Measurements from ENCODE around the gene SPRED3. TPM values are rescaled to one million over a fixed set of nuclear protein-coding genes. Genes with fewer than 3 reads are reported as not detected.

SPRED3 gene
- total and polyA plus RNA-seq, 2 experiments from 2014 or later = 2.3 to 4.0 TPM

DNA sequence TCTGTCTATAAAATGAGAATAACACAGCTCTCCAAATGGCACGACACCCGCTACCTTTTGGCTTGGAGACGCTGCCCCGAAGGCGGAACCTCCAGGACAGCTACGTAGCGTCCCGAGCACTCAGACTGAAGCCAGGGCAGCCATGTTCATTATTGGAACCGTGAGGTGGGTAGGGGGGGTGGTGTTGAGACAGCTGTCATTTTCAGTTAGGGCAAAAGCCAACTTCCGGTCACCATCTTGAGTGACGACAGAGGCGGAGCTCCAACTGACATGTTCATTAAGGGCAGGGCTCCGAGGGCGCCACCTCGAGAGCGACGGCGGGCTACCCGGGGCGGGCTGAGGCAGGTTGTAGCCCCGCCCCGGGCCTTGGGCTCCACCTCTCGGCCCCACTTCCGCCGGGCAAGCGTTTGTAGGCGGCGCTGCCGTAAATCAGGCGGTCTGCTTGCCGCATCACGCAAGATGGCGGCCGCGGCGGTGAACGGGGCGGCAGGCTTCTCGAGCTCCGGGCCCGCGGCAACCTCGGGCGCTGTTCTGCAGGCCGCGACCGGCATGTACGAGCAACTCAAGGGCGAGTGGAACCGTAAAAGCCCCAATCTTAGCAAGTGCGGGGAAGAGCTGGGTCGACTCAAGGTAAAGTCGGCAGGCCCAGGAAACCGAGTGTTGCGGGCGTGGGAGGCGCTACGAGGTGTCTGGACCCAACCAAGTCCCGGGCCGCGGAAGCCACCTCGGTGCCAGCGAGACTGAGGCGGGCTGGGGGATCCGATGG, 14.0 kb upstream of the SPRED3 start, which contains the start of gene PSMD8:
Gene PSMD8 (plus strand): TSS at position 240 of the 766 bp plus-strand sequence. CDS start 31 bp downstream, at position 271.
- Histone ChIP-seq H3K27me3 (no peaks in the 10 kb centered on the region), H3K4me2 (peak within 1 kb of the TSS; percentile 94), H2AFZ (peak within 1 kb of the TSS; percentile 67), H3K9me2 (replicated peaks; ENCODE audit: insufficient read depth) (no peaks in the 10 kb centered on the region), H4K20me1 (ENCODE audit: insufficient read depth, poor library complexity, severe bottlenecking) (peaks cover 28% of the 10 kb centered on the region), H3K36me3 (replicated peaks; ENCODE audit: insufficient read depth, low read depth) (no peaks in the 10 kb centered on the region), H3K9me3 (ENCODE audit: low read depth) (no peaks in the 10 kb centered on the region), H3K4me1 (ENCODE audit: insufficient read depth) (peaks cover 10% of the 10 kb centered on the region), H3K4me3 (peak within 1 kb of the TSS; percentile 65), H3K79me2 (peaks cover 44% of the 10 kb centered on the region), H3K27ac (peak within 1 kb of the TSS; percentile 94)
- WGBS (ENCODE audit: low lambda C conversion rate, missing lambda C conversion rate) = 1% methylated on average over 62 of the region's 65 CpGs
- TF ChIP-seq, protein P1, sequence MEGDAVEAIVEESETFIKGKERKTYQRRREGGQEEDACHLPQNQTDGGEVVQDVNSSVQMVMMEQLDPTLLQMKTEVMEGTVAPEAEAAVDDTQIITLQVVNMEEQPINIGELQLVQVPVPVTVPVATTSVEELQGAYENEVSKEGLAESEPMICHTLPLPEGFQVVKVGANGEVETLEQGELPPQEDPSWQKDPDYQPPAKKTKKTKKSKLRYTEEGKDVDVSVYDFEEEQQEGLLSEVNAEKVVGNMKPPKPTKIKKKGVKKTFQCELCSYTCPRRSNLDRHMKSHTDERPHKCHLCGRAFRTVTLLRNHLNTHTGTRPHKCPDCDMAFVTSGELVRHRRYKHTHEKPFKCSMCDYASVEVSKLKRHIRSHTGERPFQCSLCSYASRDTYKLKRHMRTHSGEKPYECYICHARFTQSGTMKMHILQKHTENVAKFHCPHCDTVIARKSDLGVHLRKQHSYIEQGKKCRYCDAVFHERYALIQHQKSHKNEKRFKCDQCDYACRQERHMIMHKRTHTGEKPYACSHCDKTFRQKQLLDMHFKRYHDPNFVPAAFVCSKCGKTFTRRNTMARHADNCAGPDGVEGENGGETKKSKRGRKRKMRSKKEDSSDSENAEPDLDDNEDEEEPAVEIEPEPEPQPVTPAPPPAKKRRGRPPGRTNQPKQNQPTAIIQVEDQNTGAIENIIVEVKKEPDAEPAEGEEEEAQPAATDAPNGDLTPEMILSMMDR (IDR thresholded peaks at IDR 0.05; ENCODE audit: poor library complexity) = no peak
- TF ChIP-seq EZH2phosphoT487 (IDR thresholded peaks at IDR 0.05; ENCODE audit: low read depth, severe bottlenecking, unreplicated experiment) (no peak), EZH2 (IDR thresholded peaks at IDR 0.05; ENCODE audit: borderline replicate concordance) (no peak)
- DNase-seq (ENCODE audit: low spot score) = peak; percentile 100

- TF ChIP-seq EZH2 (IDR thresholded peaks at IDR 0.05; ENCODE audit: borderline replicate concordance) (no peak), EZH2phosphoT487 (IDR thresholded peaks at IDR 0.05; ENCODE audit: low read depth, severe bottlenecking, unreplicated experiment) (no peak)
- TF ChIP-seq, protein P1 (IDR thresholded peaks at IDR 0.05; ENCODE audit: poor library complexity) = no peak
- Histone ChIP-seq H3K79me2 (peaks cover 44% of the 10 kb centered on the region), H3K27ac (peak overlapping the region; percentile 94), H2AFZ (peak overlapping the region; percentile 39), H3K9me3 (ENCODE audit: low read depth) (no peaks in the 10 kb centered on the region), H4K20me1 (ENCODE audit: insufficient read depth, poor library complexity, severe bottlenecking) (peaks cover 28% of the 10 kb centered on the region), H3K4me3 (peak overlapping the region; percentile 65), H3K9me2 (replicated peaks; ENCODE audit: insufficient read depth) (no peaks in the 10 kb centered on the region), H3K27me3 (no peaks in the 10 kb centered on the region), H3K36me3 (replicated peaks; ENCODE audit: insufficient read depth, low read depth) (no peaks in the 10 kb centered on the region), H3K4me1 (ENCODE audit: insufficient read depth) (peaks cover 10% of the 10 kb centered on the region), H3K4me2 (peak overlapping the region; percentile 94)
- no peak for DNase-seq (ENCODE audit: low spot score)
- WGBS (ENCODE audit: low lambda C conversion rate, missing lambda C conversion rate) = 2% methylated on average over 18 of the region's 18 CpGs
These were observed 13.4 kb upstream of the SPRED3 start for GRCh38 chr19:38375098-38375493.

DNA sequence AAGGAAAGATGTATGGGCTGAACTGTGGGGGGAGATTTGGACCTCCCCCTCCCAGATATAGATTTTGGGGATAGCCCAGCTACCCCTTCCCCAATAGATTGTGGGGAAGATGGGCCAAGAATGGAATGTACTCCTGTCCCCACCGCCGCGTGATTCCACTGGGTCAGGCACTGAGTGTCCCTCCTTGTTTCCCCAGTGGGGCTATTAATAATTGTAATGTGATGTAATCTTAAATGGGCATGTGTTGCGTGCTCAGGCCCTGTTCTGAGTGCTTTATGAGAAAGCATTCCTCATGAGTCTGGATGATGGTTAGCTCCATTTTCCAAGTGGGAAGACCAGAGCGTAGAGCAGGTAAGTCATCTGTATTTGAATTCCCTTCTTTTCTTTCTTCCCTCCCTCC, 12.7 kb upstream of the SPRED3 start:
- Histone ChIP-seq H3K4me3 (peak overlapping the region; percentile 65), H2AFZ (no peak overlapping the region), H4K20me1 (ENCODE audit: insufficient read depth, poor library complexity, severe bottlenecking) (peaks cover 28% of the 10 kb centered on the region), H3K36me3 (replicated peaks; ENCODE audit: insufficient read depth, low read depth) (no peaks in the 10 kb centered on the region), H3K4me1 (ENCODE audit: insufficient read depth) (peaks cover 10% of the 10 kb centered on the region), H3K27me3 (no peaks in the 10 kb centered on the region), H3K27ac (peak overlapping the region; percentile 94), H3K4me2 (peak overlapping the region; percentile 94), H3K79me2 (peaks cover 44% of the 10 kb centered on the region), H3K9me3 (ENCODE audit: low read depth) (no peaks in the 10 kb centered on the region), H3K9me2 (replicated peaks; ENCODE audit: insufficient read depth) (no peaks in the 10 kb centered on the region)
- no peak for DNase-seq (ENCODE audit: low spot score)
- TF ChIP-seq, protein P1 (IDR thresholded peaks at IDR 0.05; ENCODE audit: poor library complexity) = no peak
- TF ChIP-seq EZH2phosphoT487 (IDR thresholded peaks at IDR 0.05; ENCODE audit: low read depth, severe bottlenecking, unreplicated experiment) (no peak), EZH2 (IDR thresholded peaks at IDR 0.05; ENCODE audit: borderline replicate concordance) (no peak)
- WGBS (ENCODE audit: low lambda C conversion rate, missing lambda C conversion rate) = 79% methylated on average over 5 of the region's 5 CpGs

Data from hepatocyte (in vitro differentiated cells).